Ecto neural progenitor cell (in vitro differentiated cells): Measurements from ENCODE around the gene ZNF592.
"Not testable (repeated sequence)": the region's sequence is repeated elsewhere in the genome, so short reads cannot be mapped to it uniquely, and the experiment has no call there.

Experiments used
- DNase-seq: peaks from one replicate; pipeline ENCODE4 v3.0.0-alpha.2; 2018; ENCODE audit warnings: low spot score

ZNF592 gene

GRCh38 chr15:84831028-84831427 is 82.6 kb downstream of the ZNF592 start:
- DNase-seq = no peak

- no peak for DNase-seq
These were observed 83.2 kb downstream of the ZNF592 start for GRCh38 chr15:84831613-84832012.

GRCh38 chr15:84832448-84833040 is 84.2 kb downstream of the ZNF592 start:
- DNase-seq = no peak

- DNase-seq = no peak
These were observed 85.2 kb downstream of the ZNF592 start for GRCh38 chr15:84833447-84834228.

GRCh38 chr15:84834229-84834955 is 86.0 kb downstream of the ZNF592 start:
- DNase-seq = no peak

- no peak for DNase-seq
These were observed 86.6 kb downstream of the ZNF592 start for GRCh38 chr15:84834969-84835368.

DNA sequence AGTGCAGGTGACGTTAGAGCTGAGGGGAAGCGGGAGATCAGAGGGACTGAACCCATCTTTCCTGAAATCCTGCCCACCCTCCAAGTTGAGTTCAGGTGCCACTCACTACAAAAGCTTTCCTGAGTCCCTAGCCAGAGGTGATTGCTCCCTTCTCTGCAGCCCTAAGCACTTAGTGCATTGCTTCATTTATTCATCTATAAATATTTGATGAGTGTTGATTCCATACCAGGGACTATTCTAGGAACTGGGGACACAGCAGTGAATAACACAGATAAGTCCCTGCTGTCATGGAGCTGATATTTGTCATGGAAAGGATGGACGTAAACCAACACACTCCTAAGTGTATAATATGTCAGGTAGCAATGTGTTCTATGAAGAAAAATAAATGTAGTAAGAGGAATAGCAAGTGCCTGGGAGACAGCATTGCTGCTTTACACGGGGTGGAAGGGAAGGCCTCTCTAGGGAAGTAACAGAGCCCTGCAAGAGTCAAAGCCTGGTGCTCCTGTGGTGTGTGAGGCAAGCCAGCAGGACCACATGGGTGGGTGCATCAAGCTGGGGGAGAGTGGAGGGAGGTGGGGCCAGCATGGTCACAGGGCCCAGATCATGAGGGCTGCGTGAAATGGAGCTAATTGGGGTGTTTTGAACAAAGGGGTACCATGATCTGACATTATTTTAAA is 87.4 kb downstream of the ZNF592 start:
- no peak for DNase-seq

- DNase-seq = no peak
These were observed 88.5 kb downstream of the ZNF592 start for GRCh38 chr15:84836844-84837243.

DNA sequence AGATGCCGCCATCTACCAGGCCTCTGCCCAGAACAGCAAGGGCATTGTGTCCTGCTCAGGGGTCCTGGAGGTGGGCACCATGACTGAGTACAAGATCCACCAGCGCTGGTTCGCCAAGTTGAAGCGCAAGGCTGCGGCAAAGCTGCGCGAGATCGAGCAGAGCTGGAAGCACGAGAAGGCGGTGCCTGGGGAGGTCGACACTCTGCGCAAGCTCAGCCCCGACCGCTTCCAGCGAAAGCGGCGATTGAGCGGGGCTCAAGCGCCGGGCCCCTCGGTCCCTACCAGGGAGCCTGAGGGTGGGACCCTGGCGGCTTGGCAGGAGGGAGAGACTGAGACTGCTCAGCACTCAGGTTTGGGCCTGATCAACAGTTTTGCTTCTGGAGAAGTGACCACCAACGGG is 91.3 kb downstream of the ZNF592 start:
- DNase-seq = no peak

DNA sequence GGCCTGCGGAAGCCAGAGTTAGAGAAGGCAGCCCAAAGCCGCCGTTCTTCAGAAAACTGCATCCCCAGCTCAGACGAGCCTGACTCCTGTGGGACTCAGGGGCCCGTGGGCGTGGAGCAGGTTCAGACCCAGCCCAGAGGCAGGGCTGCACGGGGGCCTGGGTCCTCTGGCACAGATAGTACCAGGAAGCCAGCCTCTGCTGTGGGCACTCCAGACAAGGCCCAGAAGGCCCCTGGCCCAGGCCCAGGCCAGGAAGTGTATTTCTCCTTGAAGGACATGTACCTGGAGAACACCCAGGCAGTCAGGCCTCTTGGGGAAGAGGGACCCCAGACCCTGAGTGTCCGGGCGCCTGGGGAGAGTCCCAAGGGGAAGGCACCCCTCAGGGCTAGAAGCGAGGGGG is 91.9 kb downstream of the ZNF592 start:
- DNase-seq = no peak

DNA sequence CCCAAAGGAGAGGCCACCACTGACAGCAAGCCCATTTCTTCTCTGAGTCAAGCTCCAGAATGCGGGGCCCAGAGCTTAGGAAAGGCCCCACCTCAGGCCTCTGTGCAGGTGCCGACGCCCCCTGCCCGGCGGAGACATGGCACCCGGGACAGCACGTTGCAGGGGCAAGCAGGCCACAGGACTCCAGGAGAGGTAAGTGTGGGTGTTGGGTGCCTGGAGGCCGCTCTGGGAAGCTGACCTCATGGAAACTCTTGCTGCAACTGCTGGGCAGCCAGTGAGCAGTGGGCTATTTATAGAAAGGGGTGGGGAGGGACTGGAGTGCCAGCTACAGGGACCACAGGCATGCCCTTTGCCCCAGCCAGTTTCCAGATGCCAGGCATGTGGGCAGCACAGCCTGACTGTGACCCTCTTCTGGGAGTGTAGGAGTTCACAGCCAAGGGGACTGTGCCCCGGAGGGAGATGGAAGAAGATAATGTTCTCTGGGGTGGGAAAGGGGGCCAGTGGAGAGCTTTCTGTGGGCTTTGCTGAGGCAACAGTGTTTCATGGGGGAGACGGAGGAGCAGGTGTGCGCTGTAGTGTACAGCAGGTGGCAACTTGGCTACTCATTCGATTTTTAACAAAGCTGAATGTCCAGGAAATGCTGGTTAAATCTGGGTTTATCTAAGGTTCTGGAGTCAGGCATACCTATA is 92.5 kb downstream of the ZNF592 start:
- DNase-seq = no peak

GRCh38 chr15:84842781-84843180 is 94.4 kb downstream of the ZNF592 start:
- no peak for DNase-seq

- DNase-seq = no peak
These were observed 96.6 kb downstream of the ZNF592 start for GRCh38 chr15:84844964-84845363.

- not testable (repeated sequence) for DNase-seq
These were observed 97.2 kb downstream of the ZNF592 start for GRCh38 chr15:84845631-84846030.

- DNase-seq = no peak
These were observed 97.9 kb downstream of the ZNF592 start for GRCh38 chr15:84846269-84846668.

DNA sequence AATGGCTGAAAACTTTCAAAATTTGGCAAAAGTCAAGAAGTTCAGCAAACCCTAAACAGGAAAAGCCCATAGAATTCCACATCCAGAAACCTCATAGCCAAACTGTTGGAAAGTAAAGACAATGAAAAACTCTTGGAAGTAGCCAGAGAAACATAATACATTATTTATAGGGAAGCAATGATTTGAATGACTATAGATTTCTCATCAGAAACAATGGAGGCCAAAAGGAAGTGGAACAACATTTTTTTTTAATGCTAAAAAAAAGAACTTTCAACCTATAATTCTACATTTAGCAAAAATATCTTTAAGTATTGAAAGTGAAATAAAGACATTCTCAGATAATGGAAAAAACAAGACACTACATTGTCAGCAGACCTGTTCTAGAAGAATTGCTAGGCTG is 99.0 kb downstream of the ZNF592 start:
- no peak for DNase-seq

DNA sequence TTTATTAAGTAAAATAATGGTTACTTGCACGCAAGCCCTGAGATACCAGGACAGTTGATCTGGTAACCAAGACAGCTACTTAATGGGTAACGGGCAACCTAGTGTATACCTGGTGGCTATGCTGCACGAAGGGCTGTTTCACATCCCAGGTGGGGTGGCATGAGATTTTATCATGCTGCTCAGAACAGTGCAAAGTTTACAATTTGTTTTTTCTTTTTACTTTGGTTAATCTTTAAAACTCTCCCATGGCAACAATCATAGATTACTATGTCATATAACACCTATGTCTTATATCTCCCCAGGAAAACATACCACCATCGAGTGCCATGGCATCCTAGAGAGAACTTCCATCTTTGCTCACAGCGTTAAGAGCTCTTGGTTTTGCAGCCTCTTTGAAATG is 103.8 kb downstream of the ZNF592 start:
- no peak for DNase-seq

DNA sequence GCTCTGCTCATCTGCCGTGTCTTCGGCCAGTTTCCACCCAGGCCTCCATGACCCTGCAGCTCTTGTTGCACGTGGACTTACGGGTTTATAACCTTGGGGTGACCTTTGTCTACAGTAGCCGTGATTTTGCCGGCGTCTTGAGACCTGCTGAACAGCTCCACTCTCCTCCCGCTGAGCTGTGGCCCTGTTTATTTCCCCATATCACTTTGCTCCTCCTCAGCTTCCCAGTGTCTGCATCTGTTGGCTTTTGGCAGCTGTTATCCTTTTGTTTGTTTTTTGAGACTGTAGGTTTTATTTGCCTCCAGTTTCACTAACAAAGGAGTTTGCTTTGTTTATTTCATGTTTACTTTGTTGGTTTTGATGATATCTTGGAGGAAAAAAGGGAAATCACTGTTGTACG is 106.7 kb downstream of the ZNF592 start:
- no peak for DNase-seq

DNA sequence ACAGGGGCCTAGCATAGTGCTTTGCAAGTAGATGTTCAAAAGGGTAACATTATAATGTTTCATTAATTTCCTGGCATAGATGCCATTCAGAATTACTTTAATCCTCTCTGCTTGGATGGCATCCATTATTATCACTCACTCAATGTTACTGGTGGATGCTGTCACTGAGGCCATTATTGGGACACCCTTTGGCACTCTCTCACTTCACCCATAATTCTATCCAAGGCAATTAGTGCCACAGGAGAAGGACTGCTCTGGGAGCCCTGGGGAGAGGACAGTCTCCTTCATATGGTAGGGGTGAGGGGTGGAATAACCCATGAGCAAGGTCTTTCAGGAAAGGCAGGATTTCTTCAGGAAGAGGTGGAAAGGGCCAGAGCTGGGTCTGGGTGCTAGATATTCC is 107.4 kb downstream of the ZNF592 start:
- DNase-seq = no peak
